HG03060 (cell line): ENCODE results near the gene SOX9.

Experiments used
- ATAC-seq: cut with Tn5 transposase; IDR thresholded peaks from one replicate; pipeline ENCODE4 v1.9.1; 2021; ENCODE audit warnings: low read depth, moderate number of reproducible peaks; ENCODE audit not compliant: unreplicated experiment

Gene SOX9

DNA sequence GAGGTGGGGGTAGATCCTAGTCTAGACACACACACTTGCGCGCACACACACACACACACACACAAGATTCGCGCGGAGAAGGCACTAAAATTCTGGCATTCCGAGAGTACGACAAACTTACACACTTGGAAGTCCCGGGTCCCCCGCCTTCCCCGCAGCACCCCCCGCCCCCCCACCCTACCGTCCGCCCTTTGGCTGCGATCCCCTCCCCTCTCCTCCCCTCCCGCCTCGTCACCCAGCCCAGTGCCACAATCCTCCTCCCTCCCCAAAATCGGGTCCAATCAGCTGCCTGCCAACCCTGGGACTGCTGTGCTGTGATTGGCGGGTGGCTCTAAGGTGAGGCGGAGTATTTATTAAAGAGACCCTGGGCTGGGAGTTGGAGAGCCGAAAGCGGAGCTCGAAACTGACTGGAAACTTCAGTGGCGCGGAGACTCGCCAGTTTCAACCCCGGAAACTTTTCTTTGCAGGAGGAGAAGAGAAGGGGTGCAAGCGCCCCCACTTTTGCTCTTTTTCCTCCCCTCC is at the start of gene SOX9:
TSS of gene SOX9 (plus strand) at position 379 of the 522 bp plus-strand sequence. CDS start 372 bp downstream, outside the sequence.
- peak; percentile 86 for ATAC-seq

DNA sequence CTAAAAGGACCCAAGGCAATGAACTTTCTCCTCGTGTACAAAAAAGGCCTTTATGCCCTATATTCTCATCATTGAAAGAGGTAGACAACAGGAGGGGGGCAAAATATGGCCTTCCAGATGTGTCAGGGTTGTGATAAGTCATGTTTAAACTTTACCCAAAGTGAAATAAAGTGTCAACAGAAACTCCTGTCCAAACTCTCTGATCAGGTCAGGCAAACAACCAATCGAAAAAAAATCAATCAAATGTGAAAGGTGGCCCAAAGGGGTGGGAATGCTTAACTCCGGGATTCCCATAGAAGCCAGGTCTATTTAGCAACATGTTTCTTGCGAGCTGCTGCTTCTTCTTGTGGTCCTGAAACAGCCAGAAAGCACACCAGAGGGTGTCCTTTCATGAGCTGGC is 49.5 kb upstream of the SOX9 start:
- no peak for ATAC-seq

DNA sequence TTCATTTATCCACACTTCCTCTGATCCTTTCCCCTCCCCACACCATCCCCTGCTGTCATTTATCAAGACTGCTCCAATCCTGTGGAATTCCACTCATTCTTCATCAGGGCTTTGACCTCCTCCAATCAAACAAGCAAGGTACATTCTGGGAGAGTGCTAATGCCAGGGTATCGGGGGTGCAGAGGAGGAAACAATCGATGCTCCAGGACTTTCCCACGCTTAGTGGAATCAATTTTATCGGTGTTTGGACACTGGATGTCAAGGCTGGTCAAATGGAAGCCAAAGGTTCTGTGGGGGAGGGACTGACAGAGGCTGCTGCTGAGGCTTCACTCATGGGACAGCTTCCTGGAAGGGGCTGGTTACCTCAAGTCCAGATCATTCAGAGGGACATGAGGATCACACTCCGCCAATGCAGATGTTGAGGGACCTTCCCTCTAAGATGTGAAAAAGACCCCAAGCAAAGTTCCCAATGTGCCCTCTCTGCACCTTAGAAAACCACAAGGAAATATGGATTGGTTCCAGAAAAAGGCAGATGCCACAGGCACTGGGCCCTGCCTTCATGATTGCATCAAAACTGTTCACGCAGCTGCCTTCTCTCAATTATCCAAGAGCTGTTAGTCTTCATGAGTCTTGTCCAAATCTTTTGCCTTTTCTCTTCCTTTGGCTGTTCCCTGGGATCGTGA is 44.7 kb upstream of the SOX9 start:
- ATAC-seq, result no peak

DNA sequence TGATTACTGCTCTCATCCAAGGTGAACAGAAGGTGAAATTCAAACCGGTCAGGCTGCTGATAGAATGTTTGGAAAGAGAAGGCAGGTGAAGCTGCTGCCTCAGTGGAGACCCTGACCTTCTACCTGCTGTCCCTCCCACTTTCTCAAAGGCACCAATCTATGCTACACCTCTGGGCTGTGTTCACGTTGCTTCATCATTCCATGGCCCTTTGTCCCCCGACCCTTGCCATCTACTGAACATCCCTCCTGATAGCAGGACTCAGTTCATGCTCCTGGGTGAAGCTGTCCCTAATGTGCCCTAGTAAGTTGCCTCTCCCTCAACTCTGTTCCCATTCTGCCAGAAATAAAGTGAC is 44.2 kb upstream of the SOX9 start:
- ATAC-seq, result no peak

DNA sequence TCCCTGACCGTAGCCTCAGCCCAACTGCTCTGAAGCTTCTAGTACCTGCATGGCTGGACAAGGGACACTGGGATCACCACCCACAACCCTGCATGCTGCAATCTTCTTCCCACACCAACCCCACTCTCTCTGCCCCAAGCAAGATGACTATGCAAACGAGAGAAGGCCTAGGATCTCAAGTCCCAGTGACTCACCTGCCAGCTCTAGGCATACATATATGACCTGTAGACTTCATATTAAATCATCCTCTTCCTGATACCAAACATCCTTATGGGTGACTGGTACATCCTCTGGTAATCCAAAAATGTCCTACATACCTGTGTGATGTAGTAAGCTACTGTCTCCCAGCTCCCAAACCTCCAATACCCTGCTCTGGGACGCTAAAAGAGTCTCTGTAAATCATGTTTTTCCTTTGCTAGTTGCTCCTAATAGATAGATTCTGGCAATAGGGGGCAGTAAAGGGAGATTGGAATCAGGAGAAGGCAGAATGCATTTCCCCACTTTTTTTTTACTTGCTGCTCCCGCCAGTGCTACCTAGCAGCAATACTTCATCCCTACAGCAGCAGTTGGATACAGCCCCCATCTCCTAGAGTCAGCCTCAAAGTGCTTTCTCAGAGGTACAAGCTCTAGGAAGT is 43.4 kb upstream of the SOX9 start:
- no peak for ATAC-seq

DNA sequence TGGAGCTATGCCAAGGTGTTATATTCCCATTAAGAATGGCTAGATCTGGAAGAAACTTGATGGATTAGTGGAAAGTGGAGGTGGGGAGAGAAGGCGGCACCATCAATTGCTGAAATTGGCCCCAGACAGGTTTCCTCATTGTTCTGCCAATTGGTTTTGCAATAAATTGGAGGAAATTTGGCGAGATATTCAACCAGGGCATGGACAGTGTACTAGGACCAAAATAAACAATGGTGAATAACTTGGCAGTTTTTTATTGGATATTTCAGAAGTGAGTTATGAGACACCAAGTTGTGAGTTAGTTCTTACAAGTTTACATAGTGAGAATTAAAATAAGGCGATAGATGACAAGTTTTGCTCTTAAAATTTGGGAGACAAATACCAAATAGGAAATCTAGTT is 41.1 kb upstream of the SOX9 start:
- no peak for ATAC-seq

DNA sequence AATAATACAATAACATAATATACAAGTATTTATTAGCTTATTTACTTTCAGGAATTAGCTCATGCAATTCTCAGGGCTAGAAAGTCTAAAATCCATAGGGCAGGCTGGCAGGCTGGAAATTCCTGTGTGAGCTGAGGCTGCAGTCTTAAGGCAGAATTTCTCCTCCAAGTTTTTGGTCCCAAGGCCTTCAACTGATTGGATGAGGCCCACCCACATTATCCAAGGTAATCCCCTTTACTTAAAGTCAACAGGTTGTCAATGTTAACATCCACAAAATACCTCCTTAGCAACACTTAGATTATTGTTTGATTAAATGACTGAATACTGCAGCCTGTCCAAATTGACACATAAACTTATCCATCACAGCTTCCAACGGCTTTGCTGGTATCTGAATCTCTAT is 32.9 kb upstream of the SOX9 start:
- no peak for ATAC-seq

DNA sequence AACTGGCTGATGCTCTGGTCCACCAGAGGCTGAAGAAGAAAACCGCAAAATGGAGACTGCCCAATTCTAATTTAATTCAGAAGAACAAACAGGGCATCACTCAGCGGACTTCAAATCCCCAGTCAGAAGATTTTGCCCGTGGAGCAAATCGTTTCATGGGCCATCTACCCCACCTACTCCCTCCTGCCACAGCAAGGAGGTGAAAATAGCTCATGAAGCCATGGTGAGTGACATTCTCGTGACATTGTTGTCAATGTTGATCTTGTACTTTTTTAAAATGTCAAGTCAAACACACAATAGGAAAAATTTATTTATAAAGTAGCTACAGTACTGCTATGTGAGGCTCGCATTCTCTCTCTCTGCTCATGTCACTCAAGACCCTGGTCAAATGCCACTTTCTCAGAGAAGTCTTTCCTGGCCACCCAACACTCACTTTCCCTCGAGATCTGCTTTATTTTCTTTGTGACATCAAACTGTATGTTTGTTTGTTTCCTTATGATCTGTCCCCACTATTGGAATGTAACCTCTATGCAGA is 31.3 kb upstream of the SOX9 start:
- ATAC-seq, result no peak

DNA sequence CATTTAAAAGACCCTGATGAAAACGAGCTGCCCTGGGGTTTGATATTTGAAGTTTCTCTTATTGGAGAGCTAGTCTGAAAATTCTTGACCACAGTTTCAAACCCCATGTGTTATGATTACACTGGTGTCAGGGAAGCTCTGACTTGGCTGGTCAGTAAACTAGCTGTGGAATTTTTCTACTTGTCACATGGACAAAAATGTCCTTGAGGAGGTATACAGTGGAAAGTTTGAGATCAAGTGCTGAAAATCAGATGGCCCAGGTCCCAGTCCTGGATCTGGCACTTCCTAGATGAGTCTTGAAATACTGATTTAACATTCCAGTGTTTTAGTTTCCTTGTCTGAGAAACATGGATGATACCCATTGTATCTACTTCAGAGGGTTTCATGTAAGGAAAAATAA is 30.7 kb upstream of the SOX9 start:
- no peak for ATAC-seq

DNA sequence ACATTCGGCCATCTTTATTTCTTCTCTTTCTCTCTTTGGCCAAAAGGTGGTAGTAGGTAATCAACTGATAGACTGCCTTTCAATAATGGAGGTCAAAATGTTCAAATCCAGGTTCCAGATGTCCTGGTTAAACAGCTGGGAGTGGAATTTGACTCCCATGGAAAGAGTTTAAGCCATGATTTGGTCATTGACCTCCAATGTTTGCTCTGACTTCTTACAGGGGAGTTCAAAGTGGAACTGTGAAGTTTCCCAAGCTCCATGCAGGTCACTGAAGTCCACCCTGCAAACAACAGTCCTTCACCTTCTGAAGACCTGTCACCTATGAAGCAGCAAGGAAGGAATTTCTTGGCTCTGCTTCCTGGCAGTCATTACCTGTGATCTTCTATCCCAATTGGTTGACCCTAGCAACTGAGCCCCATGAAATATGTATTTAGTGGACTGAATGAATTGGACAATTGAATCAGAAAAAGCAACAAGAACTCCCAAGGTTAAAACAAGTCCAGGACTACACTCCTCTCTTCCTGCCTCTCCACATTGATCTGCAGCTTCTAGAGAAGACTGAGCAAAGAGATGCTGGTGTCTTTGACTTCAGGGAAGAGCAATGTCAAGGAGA is 28.0 kb upstream of the SOX9 start:
- no peak for ATAC-seq

DNA sequence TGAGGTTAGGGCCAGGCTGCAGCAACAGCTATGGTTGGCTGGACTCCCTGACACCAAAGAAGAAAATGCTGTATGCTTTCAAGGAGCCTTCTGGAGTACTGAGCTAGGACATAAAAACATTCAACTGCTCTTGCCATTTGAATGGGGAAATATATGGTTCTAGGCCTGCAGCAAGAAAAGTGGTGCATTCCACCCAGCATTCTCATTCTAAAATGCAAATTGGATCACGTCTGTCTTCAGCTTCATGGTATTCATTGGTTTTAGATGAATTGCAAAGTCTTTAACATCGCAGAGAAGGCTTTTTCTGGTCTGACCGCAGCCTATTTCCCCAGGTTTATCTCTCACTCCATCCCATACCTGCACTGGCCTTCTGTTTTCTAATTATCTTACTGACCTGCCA is 27.1 kb upstream of the SOX9 start:
- no peak for ATAC-seq

DNA sequence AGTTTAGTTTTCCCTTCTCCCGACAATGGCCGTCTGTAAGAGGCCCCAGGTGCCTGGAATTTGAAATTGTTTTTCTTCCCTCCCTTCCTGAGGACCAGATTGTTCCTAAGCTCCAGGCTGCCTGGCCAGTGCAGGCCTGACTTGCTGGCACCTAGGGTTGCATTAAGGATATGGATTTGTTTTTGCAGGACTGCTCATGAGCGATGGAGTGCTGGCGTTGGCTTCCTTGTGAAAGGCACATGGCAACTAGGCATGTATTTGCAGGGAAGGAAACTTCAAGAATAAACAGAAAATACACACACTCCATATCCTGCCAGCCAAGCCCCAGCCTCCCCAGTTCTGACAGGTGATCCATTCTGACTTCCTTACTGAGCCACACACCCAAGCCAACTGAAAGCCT is 25.5 kb upstream of the SOX9 start:
- ATAC-seq, result no peak

DNA sequence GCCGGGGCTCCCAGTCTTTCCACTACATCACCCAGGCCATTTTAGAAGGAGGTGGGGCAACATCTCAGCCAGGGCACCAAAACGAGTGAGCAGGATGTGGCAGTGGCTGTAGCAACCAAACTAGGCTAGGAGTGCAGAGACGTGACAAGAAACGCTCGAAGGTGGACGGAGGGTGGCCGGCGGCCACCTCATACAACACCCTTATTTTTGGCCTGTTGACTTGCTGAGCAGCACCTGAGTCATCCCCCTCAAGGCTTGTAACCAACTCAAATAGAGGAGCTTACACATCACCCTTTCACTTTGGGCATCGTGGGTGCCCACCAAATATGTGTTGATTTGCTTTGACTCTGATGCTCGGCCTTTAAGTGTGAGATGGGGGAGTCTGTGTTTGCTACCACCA is 23.7 kb upstream of the SOX9 start:
- no peak for ATAC-seq

DNA sequence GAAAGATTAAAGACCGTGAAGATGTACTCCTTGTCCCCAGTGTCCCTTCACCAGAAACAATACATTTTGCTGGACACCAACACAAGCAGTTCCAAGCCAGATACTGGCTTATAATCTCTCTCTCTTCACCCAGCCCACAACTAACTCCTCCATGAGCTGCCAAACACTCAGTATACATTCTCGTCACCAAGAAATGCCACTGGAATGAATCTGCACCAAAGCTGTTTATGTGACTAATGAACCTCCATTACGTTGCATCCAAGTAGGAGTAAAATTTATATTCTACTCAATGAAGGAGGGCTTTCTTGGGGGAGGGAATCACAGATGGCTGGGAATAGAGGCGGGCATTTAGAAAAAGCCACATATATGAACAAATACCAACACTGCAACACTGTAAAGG is 20.9 kb upstream of the SOX9 start:
- no peak for ATAC-seq

DNA sequence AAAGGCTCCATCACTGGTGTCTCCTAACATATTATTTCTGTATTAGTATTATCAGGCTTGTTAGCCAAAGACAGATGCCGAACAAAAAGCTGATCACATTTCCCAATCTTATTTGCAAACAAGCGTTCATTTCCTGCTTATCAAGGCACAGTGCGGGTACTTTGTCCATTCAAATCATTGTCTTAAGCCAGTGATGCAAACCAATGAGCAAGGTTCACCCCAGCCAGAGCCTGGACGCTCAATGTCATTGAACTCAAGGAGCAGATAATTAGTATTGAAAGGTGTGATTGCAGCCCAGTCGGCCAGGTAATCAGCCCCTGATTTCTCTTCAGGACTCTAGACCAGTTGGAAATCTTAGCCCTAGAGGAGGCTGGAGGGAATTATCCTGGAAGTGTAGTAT is 20.4 kb upstream of the SOX9 start:
- no peak for ATAC-seq

DNA sequence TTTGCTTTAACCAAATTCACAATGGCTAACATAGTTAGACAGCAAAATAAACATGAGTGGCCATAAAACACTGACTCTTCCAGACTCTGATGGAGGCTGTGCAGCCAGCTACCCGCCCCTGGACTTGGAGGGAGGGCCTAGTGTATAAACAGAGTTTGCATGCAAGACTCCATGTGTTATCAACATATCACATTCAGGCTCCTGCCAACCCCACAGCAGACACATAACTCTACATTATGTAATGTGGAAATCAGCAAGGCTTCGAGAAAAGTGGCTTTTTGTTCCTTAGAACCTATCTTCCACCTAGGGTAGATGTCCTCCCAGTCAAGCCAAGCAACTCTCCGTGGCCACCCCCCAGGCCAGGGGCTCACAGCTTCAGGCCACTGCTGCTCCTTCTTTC is 19.3 kb upstream of the SOX9 start:
- ATAC-seq, result no peak

DNA sequence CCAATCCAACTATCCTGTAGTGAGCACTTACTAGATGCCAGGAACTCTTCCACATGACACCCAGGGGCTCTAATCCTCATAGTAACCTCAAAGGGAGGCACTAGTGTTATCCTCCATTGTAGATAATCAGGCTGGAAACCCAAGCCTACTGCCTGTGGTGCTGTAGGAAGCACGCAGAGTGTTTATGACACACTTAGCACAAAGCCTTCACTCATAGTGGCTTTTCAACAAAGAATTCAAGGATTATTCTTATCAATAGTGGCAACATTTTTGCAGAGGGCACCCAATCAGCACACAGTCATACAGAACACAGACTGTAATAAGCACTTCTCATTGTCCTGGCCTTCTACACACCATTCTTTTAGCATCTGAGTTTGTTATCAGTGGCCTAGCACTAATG is 18.5 kb upstream of the SOX9 start:
- ATAC-seq, result no peak

DNA sequence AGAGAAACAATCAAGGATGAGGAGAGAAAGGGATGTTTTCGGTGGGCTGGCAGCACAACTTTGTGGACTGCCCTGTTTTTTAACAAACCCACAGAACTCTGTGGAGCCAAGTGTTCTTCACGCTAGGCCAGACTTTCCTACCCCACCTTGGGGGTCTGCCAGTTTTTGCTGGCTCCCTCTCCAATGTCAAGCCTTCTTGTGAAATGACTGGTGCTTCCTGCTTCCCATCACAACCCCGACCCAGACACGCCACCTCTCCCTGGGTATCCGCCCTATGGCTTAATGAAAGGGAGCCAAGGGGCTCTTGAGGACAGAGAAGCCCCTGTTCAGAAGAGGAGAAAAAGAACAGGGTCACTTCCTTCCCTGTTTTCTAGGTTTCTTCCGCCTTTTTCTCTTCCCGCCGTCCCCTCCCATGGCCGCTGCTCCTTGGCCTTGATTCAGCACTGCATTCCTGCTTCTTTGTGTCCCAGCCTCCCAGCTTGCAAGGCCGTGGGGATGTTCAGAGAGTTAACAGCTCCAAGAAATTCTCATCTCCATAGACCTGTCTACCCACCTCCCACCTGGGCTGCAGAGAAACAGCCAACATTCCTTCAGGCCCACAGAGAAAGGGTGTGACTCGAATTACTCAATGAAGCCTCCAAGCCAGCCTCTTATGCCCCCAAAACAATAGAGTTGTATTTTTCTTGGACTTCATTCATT is 16.5 kb upstream of the SOX9 start:
- no peak for ATAC-seq

DNA sequence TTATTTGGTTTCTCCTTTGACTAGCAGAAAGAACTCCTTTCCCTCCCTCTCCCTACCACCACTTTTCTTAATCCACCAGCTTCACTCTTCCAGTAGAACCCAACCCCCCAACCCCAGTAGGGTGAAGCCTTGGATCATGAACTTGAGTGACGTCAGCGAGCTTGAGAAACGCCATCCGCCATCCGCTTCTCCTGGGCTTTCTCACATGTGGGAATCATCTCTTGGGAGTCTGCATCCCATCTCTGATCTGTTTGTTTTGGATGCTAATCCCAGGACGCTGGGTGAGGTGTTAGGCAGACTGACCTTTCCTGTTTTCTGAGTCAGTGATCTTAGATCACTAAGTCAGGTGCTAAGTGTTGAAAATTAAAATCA is 16.0 kb upstream of the SOX9 start:
- no peak for ATAC-seq

DNA sequence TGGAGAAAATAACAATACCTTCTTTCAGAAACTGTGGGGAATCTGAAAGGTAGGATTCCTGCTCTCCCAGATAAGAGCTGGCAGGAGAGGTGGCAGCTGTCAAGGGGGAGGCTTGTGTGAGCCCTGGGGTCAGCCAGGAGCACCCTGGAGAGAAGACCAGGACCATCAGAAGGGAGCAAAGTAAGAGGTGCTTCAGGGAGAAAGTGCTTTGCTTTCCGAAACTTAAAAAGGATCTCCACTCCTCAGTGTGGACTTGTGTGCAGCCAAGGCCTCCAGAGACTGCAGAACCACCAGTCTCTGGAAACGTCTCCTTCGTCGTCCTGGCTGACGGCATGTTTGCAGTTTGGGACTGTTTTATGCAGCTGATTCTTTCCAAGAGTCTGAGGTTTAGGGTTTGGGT is 13.7 kb upstream of the SOX9 start:
- ATAC-seq, result no peak

DNA sequence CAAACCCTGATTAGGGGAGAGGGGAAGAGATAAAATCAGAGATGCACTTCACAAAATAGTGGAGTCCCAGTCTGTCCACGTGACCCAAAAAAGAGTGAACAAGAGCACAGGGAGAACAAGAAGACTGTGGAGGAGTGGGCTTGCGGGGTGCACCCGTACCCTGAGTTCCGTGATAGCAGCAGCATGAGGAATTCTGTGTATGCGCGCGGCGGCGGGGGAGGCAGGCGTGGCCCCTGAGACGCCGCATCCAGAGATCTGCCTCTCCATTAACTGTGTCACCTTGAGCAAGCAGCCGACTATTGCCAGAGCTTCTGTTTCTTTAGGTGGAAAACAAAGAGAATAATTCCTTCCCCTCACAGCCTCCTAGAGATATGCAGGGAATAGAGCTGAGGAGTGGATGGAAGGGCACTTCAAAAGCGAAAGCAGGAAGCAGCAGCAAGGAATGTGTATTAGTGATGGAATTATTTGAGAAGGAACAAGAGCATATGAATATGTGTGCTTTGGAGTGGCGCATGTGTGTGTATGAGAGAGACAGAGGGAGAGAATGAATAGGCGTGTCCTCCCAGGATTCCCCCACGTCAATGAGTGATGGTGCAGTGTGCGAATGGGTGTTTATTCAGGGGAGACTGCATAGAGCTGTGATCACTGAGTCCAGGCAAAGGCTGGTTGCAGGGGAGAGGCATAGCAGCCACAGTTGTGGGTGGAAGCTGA is 10.4 kb upstream of the SOX9 start:
- no peak for ATAC-seq
